Body of pancreas (tissue), 4 donors: ENCODE measurements around the gene DOP1B. TPM values are rescaled to one million over a fixed set of nuclear protein-coding genes. Genes with fewer than 3 reads are reported as not detected.
A peak's percentile ranks its signal among the peaks of the same experiment; 100 is the strongest.
"Not testable (repeated sequence)": the region's sequence is repeated elsewhere in the genome, so short reads cannot be mapped to it uniquely, and the experiment has no call there.

Experiments used
- ATAC-seq: fragments of 150-250 bp; one replicate; pipeline ENCODE4 v1.9.1; 2016
- DNase-seq, 4 donors: peaks; one replicate each; pipeline ENCODE4 v3.0.0-alpha.2; 2019
- H3K27ac ChIP-seq, 4 donors: fragments of 200-600 bp; sonication (generic); 1 replicate in 3 of 4; 2 replicates in 1 of 4; pipeline versions ENCODE4 v1.5.1 to v1.6.1; 2016 to 2019; ENCODE audit warnings: mild to moderate bottlenecking in 1 of 4, mixed read lengths in 1 of 4, moderate library complexity in 1 of 4
- H3K27me3 ChIP-seq, 2 donors: fragments of 200-600 bp; sonication (generic); one replicate each; pipeline ENCODE4 v1.6.0; 2016; ENCODE audit warnings: mild to moderate bottlenecking in 1 of 2
- H3K36me3 ChIP-seq, 2 donors: fragments of 200-600 bp; sonication (generic); replicated peaks in 1 of 2; 2 replicates each; pipeline ENCODE4 v1.5.1; 2016; ENCODE audit warnings: low read depth in 2 of 2; ENCODE audit not compliant: insufficient read depth in 1 of 2
- H3K4me1 ChIP-seq: fragments of 200-600 bp; sonication (generic); one replicate; pipeline ENCODE4 v1.6.0; 2016
- H3K4me3 ChIP-seq, 2 donors: fragments of 200-600 bp; sonication (generic); 1 replicate in 1 of 2; 2 replicates in 1 of 2; pipeline ENCODE4 v1.5.1; 2016 to 2019
- H3K9me3 ChIP-seq, 3 donors: fragments of 200-600 bp; sonication (generic); 1 replicate in 2 of 3; 2 replicates in 1 of 3; pipeline ENCODE4 v1.5.1; 2016
- POLR2A ChIP-seq, 3 donors: fragments of 450-650 bp; IDR thresholded peaks; one replicate each; pipeline ENCODE4 v1.6.1; 2016; ENCODE audit warnings: antibody characterized with exemption in 3 of 3, mild to moderate bottlenecking in 2 of 3
- WGBS, 2 donors: methylation state at CpG; one replicate each; pipeline ENCODE4 v1.1.5; 2017; 5-methylcytosine and 5-hydroxymethylcytosine counted together
- intact Hi-C: fragments of 100-400 bp; cut with DNase I; formaldehyde crosslinking; loops from one replicate; pipeline ENCODE4 v1.15.1; 2023
- total RNA-seq, 2 donors: library from RNA; depleted of rRNA; stranded (reverse); fragments of >200 nt; gene quantifications; one replicate each; pipeline ENCODE4 v1.1.0, GENCODE V29; 2016
- TF ChIP-seq, protein P1 (sequence below), 7 experiments: fragments of 450-650 bp in 4 of 7; fragments of 200-600 bp in 3 of 7; sonication (generic) in 3 of 7; IDR thresholded peaks; one replicate each; pipeline ENCODE4 v1.5.1; 2016 to 2019; ENCODE audit warnings: antibody characterized with exemption in 7 of 7

DOP1B gene
- total RNA-seq, 2 donors from 2014 or later = 4.6 to 15.3 TPM

DNA sequence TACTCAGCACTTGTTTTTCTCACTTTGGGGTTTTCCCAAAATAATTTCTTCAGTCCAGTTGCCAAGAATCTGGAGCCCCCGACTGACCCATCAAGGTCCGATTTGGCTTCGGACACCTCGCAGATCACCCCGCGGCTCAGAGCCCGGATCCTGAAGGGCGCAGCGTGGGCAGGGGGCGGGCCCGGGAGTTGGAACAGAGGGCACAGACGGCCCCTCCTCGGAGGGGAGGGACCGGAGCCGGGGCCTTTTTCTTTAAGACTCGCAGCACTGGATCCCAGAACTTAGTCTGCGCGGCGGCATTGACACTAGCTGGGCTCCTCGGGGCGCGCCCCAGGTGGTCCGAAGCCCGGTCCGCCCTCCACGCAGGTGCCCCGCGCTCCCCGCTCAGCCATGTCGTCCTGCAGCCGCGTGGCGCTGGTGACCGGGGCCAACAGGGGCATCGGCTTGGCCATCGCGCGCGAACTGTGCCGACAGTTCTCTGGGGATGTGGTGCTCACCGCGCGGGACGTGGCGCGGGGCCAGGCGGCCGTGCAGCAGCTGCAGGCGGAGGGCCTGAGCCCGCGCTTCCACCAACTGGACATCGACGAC is 21.7 kb upstream of the DOP1B start, which contains the start of gene CBR3:
Gene CBR3, plus strand, starts transcription at position 277 of the 588 bp plus-strand sequence. Its CDS starts 114 bp downstream, at position 391.
- peaks cover 23% of the 10 kb centered on the region for H3K4me1 ChIP-seq
- H3K4me3 ChIP-seq = peak within 1 kb of the TSS in 1 of 2 donors; percentile 34
- H3K27me3 ChIP-seq = peaks cover 0 to 3% of the 10 kb centered on the region in 2 donors
- H3K27ac ChIP-seq = peak within 1 kb of the TSS in 3 of 4 donors; percentile 31 to 76 (median 63)
- ATAC-seq (peak; percentile 49), DNase-seq (peak; percentile 33 to 52 (median 44))
- intact Hi-C loops = no loop called here
- no peaks in the 10 kb centered on the region for H3K36me3 ChIP-seq
- TF ChIP-seq, protein P1, sequence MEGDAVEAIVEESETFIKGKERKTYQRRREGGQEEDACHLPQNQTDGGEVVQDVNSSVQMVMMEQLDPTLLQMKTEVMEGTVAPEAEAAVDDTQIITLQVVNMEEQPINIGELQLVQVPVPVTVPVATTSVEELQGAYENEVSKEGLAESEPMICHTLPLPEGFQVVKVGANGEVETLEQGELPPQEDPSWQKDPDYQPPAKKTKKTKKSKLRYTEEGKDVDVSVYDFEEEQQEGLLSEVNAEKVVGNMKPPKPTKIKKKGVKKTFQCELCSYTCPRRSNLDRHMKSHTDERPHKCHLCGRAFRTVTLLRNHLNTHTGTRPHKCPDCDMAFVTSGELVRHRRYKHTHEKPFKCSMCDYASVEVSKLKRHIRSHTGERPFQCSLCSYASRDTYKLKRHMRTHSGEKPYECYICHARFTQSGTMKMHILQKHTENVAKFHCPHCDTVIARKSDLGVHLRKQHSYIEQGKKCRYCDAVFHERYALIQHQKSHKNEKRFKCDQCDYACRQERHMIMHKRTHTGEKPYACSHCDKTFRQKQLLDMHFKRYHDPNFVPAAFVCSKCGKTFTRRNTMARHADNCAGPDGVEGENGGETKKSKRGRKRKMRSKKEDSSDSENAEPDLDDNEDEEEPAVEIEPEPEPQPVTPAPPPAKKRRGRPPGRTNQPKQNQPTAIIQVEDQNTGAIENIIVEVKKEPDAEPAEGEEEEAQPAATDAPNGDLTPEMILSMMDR (IDR thresholded peaks at IDR 0.05) = no peak
- TF ChIP-seq POLR2A (IDR thresholded peaks at IDR 0.05) = peak in 1 of 3 donors; percentile 19
- 0% methylated on average over 1 to 48 of the region's 53 CpGs for WGBS, 2 donors
- H3K9me3 ChIP-seq = no peaks in the 10 kb centered on the region

DNA sequence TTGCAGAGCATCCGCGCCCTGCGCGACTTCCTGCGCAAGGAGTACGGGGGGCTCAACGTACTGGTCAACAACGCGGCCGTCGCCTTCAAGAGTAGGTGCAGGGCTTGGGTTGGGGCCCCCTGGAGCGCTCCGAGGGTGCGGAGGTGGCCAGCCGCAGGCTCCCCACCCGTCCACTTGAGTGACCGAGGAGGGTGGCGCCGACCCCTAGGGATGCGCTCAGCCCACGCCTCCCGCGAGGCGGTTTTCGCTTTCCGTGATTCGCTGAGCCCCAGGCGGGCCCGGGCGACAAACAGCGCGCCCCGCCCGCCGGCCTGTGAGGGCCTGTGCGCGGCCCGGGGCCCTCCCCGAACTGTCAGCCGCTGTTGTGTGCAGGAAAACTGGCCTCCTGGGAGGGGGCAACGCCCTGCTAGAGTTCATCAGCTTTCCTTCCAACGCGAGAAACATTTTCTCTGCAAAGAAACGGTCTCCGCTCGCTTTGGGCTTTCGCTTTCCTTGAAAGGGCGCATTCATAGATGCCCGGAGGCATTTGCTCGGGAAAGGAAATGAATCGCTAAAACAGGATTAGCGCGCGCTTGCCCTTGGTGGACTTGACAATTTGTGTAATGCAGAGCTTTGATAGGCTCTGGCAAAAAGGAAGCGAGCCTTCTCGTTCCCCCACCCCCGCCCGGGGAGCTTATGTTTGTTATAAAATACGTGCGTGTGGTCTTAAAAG is 21.1 kb upstream of the DOP1B start:
- peak; percentile 42 to 61 (median 48) for DNase-seq
- peaks cover 23% of the 10 kb centered on the region for H3K4me1 ChIP-seq
- intact Hi-C loops = no loop called here
- WGBS, 2 donors = 0 to 3% methylated on average over 17 to 56 of the region's 60 CpGs
- H3K27ac ChIP-seq = peak overlapping the region in 3 of 4 donors; percentile 31 to 76 (median 63)
- no peaks in the 10 kb centered on the region for H3K36me3 ChIP-seq
- peak; percentile 2 to 42 (median 32) for TF ChIP-seq POLR2A (IDR thresholded peaks at IDR 0.05)
- TF ChIP-seq, protein P1 (IDR thresholded peaks at IDR 0.05) = no peak
- H3K9me3 ChIP-seq = no peaks in the 10 kb centered on the region
- peak overlapping the region in 1 of 2 donors; percentile 34 for H3K4me3 ChIP-seq
- peaks cover 0 to 3% of the 10 kb centered on the region in 2 donors for H3K27me3 ChIP-seq
- ATAC-seq = peak; percentile 69

GRCh38 chr21:36139791-36140190 is 16.8 kb upstream of the DOP1B start:
- H3K9me3 ChIP-seq, H3K27ac ChIP-seq, ATAC-seq, DNase-seq, H3K4me3 ChIP-seq, H3K27me3 ChIP-seq, H3K36me3 ChIP-seq: not testable (repeated sequence)
- intact Hi-C loops = loop anchor here (5.0 kb wide), 1 partner anchor 193 kb away; no protein-coding TSS in a partner anchor
- WGBS, 2 donors = 91 to 94% methylated on average over 13 of the region's 13 CpGs
- peaks cover 27% of the 10 kb centered on the region for H3K4me1 ChIP-seq

GRCh38 chr21:36141513-36141925 is 15.1 kb upstream of the DOP1B start:
- peak; percentile 91 to 97 (median 96) for DNase-seq
- H3K27me3 ChIP-seq = no peaks in the 10 kb centered on the region
- no peak overlapping the region for H3K4me3 ChIP-seq
- H3K27ac ChIP-seq = peak overlapping the region in 3 of 4 donors; percentile 15 to 63 (median 53)
- H3K4me1 ChIP-seq = peaks cover 10% of the 10 kb centered on the region
- TF ChIP-seq, protein P1 (IDR thresholded peaks at IDR 0.05) = peak; percentile 67 to 95 (median 92)
- TF ChIP-seq POLR2A (IDR thresholded peaks at IDR 0.05) = no peak
- 0 to 4% methylated on average over 3 to 6 of the region's 6 CpGs for WGBS, 2 donors
- H3K9me3 ChIP-seq = no peaks in the 10 kb centered on the region
- intact Hi-C loops = loop anchor here (5.0 kb wide), 1 partner anchor 191 kb away; no protein-coding TSS in a partner anchor
- ATAC-seq = peak; percentile 97
- H3K36me3 ChIP-seq = no peaks in the 10 kb centered on the region

DNA sequence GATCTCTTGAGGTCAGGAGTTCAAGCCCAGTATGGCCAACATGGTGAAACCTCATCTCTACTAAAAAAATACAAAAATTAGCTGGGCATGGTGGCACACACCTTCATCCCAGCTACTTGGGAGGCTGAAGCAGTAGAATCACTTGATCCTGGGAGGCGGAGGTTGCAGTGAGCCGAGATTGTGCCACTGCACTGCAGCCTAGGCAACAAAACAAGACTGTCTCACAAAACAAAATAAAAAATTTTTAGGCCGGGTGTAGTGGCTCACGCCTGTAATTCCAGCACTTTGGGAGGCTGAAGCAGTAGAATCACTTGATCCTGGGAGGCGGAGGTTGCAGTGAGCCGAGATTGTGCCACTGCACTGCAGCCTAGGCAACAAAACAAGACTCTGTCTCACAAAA is 12.4 kb upstream of the DOP1B start:
- H3K27me3 ChIP-seq, H3K4me3 ChIP-seq, H3K36me3 ChIP-seq, H3K27ac ChIP-seq, H3K9me3 ChIP-seq, DNase-seq, ATAC-seq: not testable (repeated sequence)
- WGBS, 2 donors = 72 to 79% methylated on average over 5 to 6 of the region's 6 CpGs
- H3K4me1 ChIP-seq = peaks cover 10% of the 10 kb centered on the region
- intact Hi-C loops = loop anchor here (5.0 kb wide), 1 partner anchor 188 kb away; no protein-coding TSS in a partner anchor
